K562 (cell line): Measurements from ENCODE around the gene ING2. TPM values are rescaled to one million over a fixed set of nuclear protein-coding genes. Genes with fewer than 3 reads are reported as not detected.

Source experiments
- BHLHE40 ChIP-seq: IDR thresholded peaks from 2 replicates; pipeline ENCODE4 v1.6.1; 2011; ENCODE audit warnings: low read length, improper control_type of control experiment
- BMI1 ChIP-seq: fragments of 150-350 bp; IDR thresholded peaks from 2 replicates; pipeline ENCODE4 v1.6.1; 2014; ENCODE audit warnings: low read length
- CBFA2T3 ChIP-seq: fragments of 450-650 bp; IDR thresholded peaks from 2 replicates; pipeline ENCODE4 v1.6.1; 2017
- CBX1 ChIP-seq: sonication (generic); IDR thresholded peaks from 2 replicates; pipeline ENCODE4 v1.6.1; 2016; ENCODE audit warnings: antibody characterized with exemption, low read depth, mild to moderate bottlenecking
- CEBPG ChIP-seq, 3 experiments: fragments of 200-800 bp in 1 of 3; sonication (Bioruptor generic) in 1 of 3; sonication (generic) in 1 of 3; formaldehyde crosslinking in 1 of 3; IDR thresholded peaks in 2 of 3; conservative IDR thresholded peaks in 1 of 3; 2 replicates each; pipeline versions ENCODE4 v1.6.1 to v1.8.0; 2016 to 2022; ENCODE audit warnings: missing compliant biosample characterization in 2 of 3, missing genetic modification characterization in 2 of 3, mild to moderate bottlenecking in 1 of 3, missing genetic modification reagents in 1 of 3
- CTCF ChIP-seq, 3 experiments: IDR thresholded peaks in 2 of 3; conservative IDR thresholded peaks in 1 of 3; 2 replicates each; pipeline ENCODE4 v1.5.1; 2011 to 2012; ENCODE audit warnings: low read length in 3 of 3, mild to moderate bottlenecking in 3 of 3, control low read depth in 2 of 3, improper control_type of control experiment in 1 of 3, inconsistent platforms in 1 of 3, low read depth in 1 of 3, mixed read lengths in 1 of 3, moderate library complexity in 1 of 3; ENCODE audit not compliant: insufficient read depth in 2 of 3
- CXXC5 ChIP-seq: fragments of 250-450 bp; sonication (Bioruptor Pico); IDR thresholded peaks from 2 replicates; pipeline ENCODE4 v1.8.0; 2022; ENCODE audit warnings: inconsistent platforms, mild to moderate bottlenecking, moderate library complexity
- FOXP1 ChIP-seq: sonication (generic); formaldehyde crosslinking; IDR thresholded peaks from 2 replicates; pipeline ENCODE4 v1.8.0; 2022; ENCODE audit warnings: mild to moderate bottlenecking, missing genetic modification reagents
- HES1 ChIP-seq: fragments of 450-650 bp; IDR thresholded peaks from 2 replicates; pipeline ENCODE4 v1.6.1; 2016; ENCODE audit warnings: low read depth, mild to moderate bottlenecking, moderate library complexity
- HNRNPUL1 ChIP-seq: fragments of 200-400 bp; formaldehyde crosslinking; IDR thresholded peaks from 2 replicates; pipeline ENCODE4 v1.6.1; 2017; ENCODE audit warnings: low read length
- KDM1A ChIP-seq, 2 experiments: fragments of 450-650 bp; IDR thresholded peaks; 2 replicates each; pipeline ENCODE4 v1.6.1; 2016; ENCODE audit warnings: mild to moderate bottlenecking in 2 of 2
- PATZ1 ChIP-seq: fragments of 250-450 bp; sonication (Bioruptor Pico); IDR thresholded peaks from 2 replicates; pipeline ENCODE4 v1.5.0; 2020; ENCODE audit warnings: mild to moderate bottlenecking, borderline replicate concordance
- PRDM10 ChIP-seq: fragments of 450-650 bp; IDR thresholded peaks from 2 replicates; pipeline ENCODE4 v1.6.1; 2018; ENCODE audit not compliant: partially characterized antibody
- RAD21 ChIP-seq, 2 experiments: fragments of 250-450 bp in 1 of 2; fragments of 450-650 bp in 1 of 2; sonication (Bioruptor Pico) in 1 of 2; formaldehyde crosslinking in 1 of 2; IDR thresholded peaks in 1 of 2; conservative IDR thresholded peaks in 1 of 2; 2 replicates each; pipeline versions ENCODE4 v1.4.0 to v1.8.0; 2020 to 2022; ENCODE audit warnings: mild to moderate bottlenecking in 2 of 2, moderate library complexity in 1 of 2
- RFX1 ChIP-seq: fragments of 450-650 bp; IDR thresholded peaks from 2 replicates; pipeline ENCODE4 v1.6.1; 2016; ENCODE audit warnings: mild to moderate bottlenecking, moderate library complexity
- RFX5 ChIP-seq: IDR thresholded peaks from 2 replicates; pipeline ENCODE4 v1.6.1; 2011; ENCODE audit warnings: low read depth, mild to moderate bottlenecking, improper control_type of control experiment, low read length
- RNF2 ChIP-seq: sonication (generic); IDR thresholded peaks from 2 replicates; pipeline ENCODE4 v1.6.1; 2016
- SMARCA4 ChIP-seq: fragments of 450-650 bp; IDR thresholded peaks from 2 replicates; pipeline ENCODE4 v1.6.1; 2016
- THRAP3 ChIP-seq: fragments of 450-650 bp; IDR thresholded peaks from 2 replicates; pipeline ENCODE4 v1.6.1; 2016; ENCODE audit warnings: mild to moderate bottlenecking, inconsistent platforms, borderline replicate concordance
- ZNF174 ChIP-seq: fragments of 250-450 bp; sonication (Bioruptor Pico); IDR thresholded peaks from 2 replicates; pipeline ENCODE4 v1.4.0; 2020; ENCODE audit warnings: mild to moderate bottlenecking
- ZNF668 ChIP-seq: fragments of 250-450 bp; sonication (Bioruptor Pico); IDR thresholded peaks from 2 replicates; pipeline ENCODE4 v1.8.0; 2022; ENCODE audit warnings: mild to moderate bottlenecking, inconsistent platforms
- ZNF764 ChIP-seq: fragments of 250-450 bp; sonication (Bioruptor Pico); IDR thresholded peaks from 2 replicates; pipeline ENCODE4 v1.4.0; 2020; ENCODE audit warnings: low read depth, mild to moderate bottlenecking, moderate library complexity
- polyA plus RNA-seq, 8 experiments: library from polyadenylated mRNA; depleted of rRNA in 4 of 8; stranded (reverse) in 5 of 8; unstranded in 3 of 8; fragments of >200 nt; fragmentation: Nextera tagmentation in 2 of 8; fragmentation: Illumina TruSeq in 1 of 8; extraction: Ambion mirVana in 2 of 8; extraction: Trizol in 1 of 8; gene quantifications; 2 replicates each; pipeline versions ENCODE4 v1.2.1 to v1.2.3, GENCODE V29; 2011 to 2014; ENCODE audit warnings: inconsistent platforms in 1 of 8, missing spikeins in 1 of 8
- total RNA-seq, 7 experiments: library from RNA; depleted of rRNA in 6 of 7; stranded (reverse); fragments of >200 nt in 6 of 7; fragmentation: Illumina TruSeq in 2 of 7; extraction: Trizol in 2 of 7; gene quantifications; 2 replicates each; pipeline versions ENCODE4 v1.2.1 to v1.2.3, GENCODE V29; 2011 to 2021; ENCODE audit warnings: low replicate concordance in 1 of 7

Gene ING2
- total and polyA plus RNA-seq, 9 of the 15 experiments (the other 6 are each of a cell fraction or from before 2014, with no cell fraction given): 2.9 to 21.4 (median 12.4) TPM

GRCh38 chr4:183533698-183534097, 28.8 kb downstream of the ING2 start (continued):
- no peak for TF ChIP-seq ZNF174 (CRISPR knock-in tag)
- no peak for TF ChIP-seq THRAP3
- peak; percentile 40; the same call in 1 of the 2 replicates for TF ChIP-seq SMARCA4
- TF ChIP-seq ZNF668 (CRISPR knock-in tag): no peak
- no peak for TF ChIP-seq HNRNPUL1
- no peak for TF ChIP-seq RFX1
- TF ChIP-seq CEBPG (CRISPR knock-in tag; IDR thresholded peaks at IDR 0.05): no peak
- peak in 1 of 2 experiments; percentile 51; a peak in 2 of 4 replicates for TF ChIP-seq CEBPG (tag; conservative IDR thresholded peaks at IDR 0.05 in 1 of 2, IDR thresholded peaks at IDR 0.05 in 1 of 2)
- TF ChIP-seq CBX1: no peak
- TF ChIP-seq CBFA2T3: peak; percentile 48
- peak; percentile 94 for TF ChIP-seq PRDM10
- TF ChIP-seq BHLHE40: peak; percentile 51
- no peak for TF ChIP-seq RAD21 (CRISPR knock-in tag; conservative IDR thresholded peaks at IDR 0.05 in 1 of 2, IDR thresholded peaks at IDR 0.05 in 1 of 2)
- TF ChIP-seq RNF2: no peak
- TF ChIP-seq HES1: 0 out of 2 replicates have a peak, but pooled peaks have one; percentile 14
- no peak for TF ChIP-seq BMI1
- TF ChIP-seq KDM1A (IDR thresholded peaks at IDR 0.05): 0 out of 4 replicates have a peak, but pooled peaks of 1 of the 2 experiments have one; percentile 12
- peak; percentile 63 for TF ChIP-seq CXXC5 (CRISPR knock-in tag)
- TF ChIP-seq CTCF (IDR thresholded peaks at IDR 0.05 in 2 of 3, conservative IDR thresholded peaks at IDR 0.05 in 1 of 3; ENCODE audit: insufficient read depth in 2 of 3, low read depth in 1 of 3, low read length in 3 of 3): peak; percentile 6 to 16 (median 12); a peak in 2 of 6 replicates
- no peak for TF ChIP-seq RFX5
- TF ChIP-seq PATZ1: no peak
- TF ChIP-seq FOXP1 (CRISPR knock-in tag): no peak
- TF ChIP-seq ZNF764: no peak
